Natural killer cell (primary cell): Measurements from ENCODE around the gene RERE. TPM values are rescaled to one million over a fixed set of nuclear protein-coding genes. Genes with fewer than 3 reads are reported as not detected.

Experiments used
- ATAC-seq, 3 donors: fragments of 150-1000 bp in 2 of 3; fragments of 200-7000 bp in 1 of 3; cut with Tn5 transposase; 1 replicate in 1 of 3; 2 replicates in 2 of 3; pipeline ENCODE4 v1.10.0; 2021; ENCODE audit warnings: mild to moderate bottlenecking in 2 of 3, moderate library complexity in 2 of 3
- DNase-seq, 2 donors: peaks; one replicate each; pipeline versions ENCODE4 v3.0.0 to v3.0.0-alpha.2; 2013 to 2021; ENCODE audit warnings: mixed read lengths in 1 of 2
- H3K27ac ChIP-seq: one replicate; pipeline ENCODE4 v1.5.1; 2013; ENCODE audit warnings: mild to moderate bottlenecking, low read length
- H3K27me3 ChIP-seq: one replicate; pipeline ENCODE4 v1.6.1; 2013; ENCODE audit warnings: low read length; ENCODE audit not compliant: control insufficient read depth, insufficient read depth
- H3K36me3 ChIP-seq: one replicate; pipeline ENCODE4 v1.6.1; 2013; ENCODE audit warnings: low read length; ENCODE audit not compliant: control insufficient read depth, insufficient read depth
- H3K4me1 ChIP-seq: one replicate; pipeline ENCODE4 v1.6.1; 2013; ENCODE audit warnings: low read length; ENCODE audit not compliant: control insufficient read depth, insufficient read depth
- H3K4me3 ChIP-seq: one replicate; pipeline ENCODE4 v1.5.1; 2013; ENCODE audit warnings: low read length
- H3K9me3 ChIP-seq: one replicate; pipeline ENCODE4 v1.6.1; 2013; ENCODE audit warnings: low read length; ENCODE audit not compliant: control insufficient read depth, insufficient read depth
- H3K27ac Mint-ChIP-seq, 2 donors: one replicate each; pipeline ENCODE4 v1.8.0; 2022; ENCODE audit warnings: mild to moderate bottlenecking in 2 of 2, mixed read lengths in 2 of 2, moderate library complexity in 1 of 2
- H3K27me3 Mint-ChIP-seq, 2 donors: one replicate each; pipeline ENCODE4 v1.8.0; 2022; ENCODE audit warnings: low read depth in 2 of 2, mixed read lengths in 2 of 2
- H3K36me3 Mint-ChIP-seq: one replicate; pipeline ENCODE4 v1.8.0; 2022; ENCODE audit warnings: mixed read lengths
- H3K4me1 Mint-ChIP-seq, 2 donors: one replicate each; pipeline ENCODE4 v1.8.0; 2022; ENCODE audit warnings: mixed read lengths in 2 of 2
- H3K4me3 Mint-ChIP-seq: one replicate; pipeline ENCODE4 v1.8.0; 2022; ENCODE audit warnings: mild to moderate bottlenecking, moderate library complexity, mixed read lengths
- H3K9me3 Mint-ChIP-seq, 2 donors: one replicate each; pipeline ENCODE4 v1.8.0; 2022; ENCODE audit warnings: mixed read lengths in 2 of 2
- WGBS: methylation state at CpG from one replicate; pipeline ENCODE4 v1.1.7; 2013; ENCODE audit warnings: missing lambda C conversion rate; ENCODE audit not compliant: insufficient coverage; 5-methylcytosine and 5-hydroxymethylcytosine counted together
- intact Hi-C: fragments of 100-400 bp; cut with micrococcal nuclease; formaldehyde crosslinking; loops from one replicate; pipeline ENCODE4 v1.14.2; 2022
- total RNA-seq, 4 donors: library from RNA; stranded (reverse); fragments of 120-200 nt in 1 of 4; gene quantifications; one replicate each; pipeline versions ENCODE4 v1.2.3 to v1.2.4, GENCODE V29; 2013 to 2022
- TF ChIP-seq, protein P1 (sequence below): fragments of 200-600 bp; IDR thresholded peaks from one replicate; pipeline ENCODE4 v1.8.0; 2022; ENCODE audit warnings: antibody characterized with exemption

The RERE gene
- total RNA-seq, result 10 to 100 TPM; 67.7 to 76.0 (median 73.0) TPM
- total RNA-seq (2013), result 71.8 TPM

DNA sequence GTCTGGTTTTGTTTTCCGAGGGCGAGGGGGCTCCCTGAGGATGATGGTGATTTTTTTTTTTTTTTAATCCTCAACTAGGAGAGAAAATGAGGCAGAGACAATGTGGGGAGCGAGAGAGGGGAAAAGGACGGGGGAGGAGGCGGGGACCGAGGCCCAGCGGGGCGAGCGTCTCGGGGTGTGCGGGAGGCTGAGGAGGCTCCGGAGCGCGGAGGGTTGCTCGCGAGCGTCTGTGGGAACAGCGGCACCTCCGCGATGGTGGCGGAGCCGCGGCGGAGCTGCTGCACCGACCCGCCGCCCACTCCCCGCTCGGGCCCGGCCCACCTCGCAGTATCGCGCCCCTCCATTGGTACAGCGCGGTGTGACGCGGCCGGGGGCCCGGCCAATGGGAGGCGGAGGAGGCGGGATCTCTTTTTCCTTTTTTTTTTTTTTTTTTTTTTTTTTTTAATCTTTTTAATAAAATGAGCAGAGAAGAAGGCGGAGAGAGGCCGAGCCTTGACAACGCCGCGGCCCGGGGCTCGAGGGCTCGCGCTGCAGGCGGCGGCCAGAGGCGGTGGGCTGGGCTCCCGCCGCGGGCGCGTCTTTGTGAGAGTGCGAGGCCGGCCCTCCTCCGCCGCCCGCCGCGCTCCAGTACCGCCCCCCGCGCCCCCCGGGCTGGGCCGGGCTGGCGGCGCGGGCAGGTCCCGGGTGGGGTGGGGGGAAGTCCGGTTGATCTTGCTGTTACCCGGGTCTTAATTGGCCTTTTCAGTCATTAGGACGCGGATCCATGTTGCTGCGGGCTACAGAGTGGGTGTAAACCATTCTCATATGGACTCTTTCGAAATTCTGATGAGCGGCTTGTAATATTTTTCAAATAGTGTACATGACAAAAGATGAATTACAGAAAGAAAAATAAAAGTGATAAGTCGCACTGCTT lies at the start of gene RERE:
Gene RERE (minus strand): TSS at position 229 of the 913 bp plus-strand sequence.
- no peaks in the 10 kb centered on the region for H3K9me3 Mint-ChIP-seq
- peaks cover 33 to 37% of the 10 kb centered on the region in 2 donors for H3K4me1 Mint-ChIP-seq
- peak within 1 kb of the TSS; percentile 92 to 95 for H3K27ac Mint-ChIP-seq
- ATAC-seq (peak; percentile 92 to 99 (median 94)), DNase-seq (peak; percentile 97 to 98)
- Histone ChIP-seq H3K36me3 (no peaks in the 10 kb centered on the region), H3K27me3 (no peaks in the 10 kb centered on the region), H3K27ac (peak within 1 kb of the TSS; percentile 98), H3K9me3 (no peaks in the 10 kb centered on the region), H3K4me3 (peak within 1 kb of the TSS; percentile 99), H3K4me1 (peaks cover 2% of the 10 kb centered on the region)
- WGBS, result under 1% methylated on average over 70 of the region's 82 CpGs
- no peaks in the 10 kb centered on the region for H3K36me3 Mint-ChIP-seq
- TF ChIP-seq, protein P1, sequence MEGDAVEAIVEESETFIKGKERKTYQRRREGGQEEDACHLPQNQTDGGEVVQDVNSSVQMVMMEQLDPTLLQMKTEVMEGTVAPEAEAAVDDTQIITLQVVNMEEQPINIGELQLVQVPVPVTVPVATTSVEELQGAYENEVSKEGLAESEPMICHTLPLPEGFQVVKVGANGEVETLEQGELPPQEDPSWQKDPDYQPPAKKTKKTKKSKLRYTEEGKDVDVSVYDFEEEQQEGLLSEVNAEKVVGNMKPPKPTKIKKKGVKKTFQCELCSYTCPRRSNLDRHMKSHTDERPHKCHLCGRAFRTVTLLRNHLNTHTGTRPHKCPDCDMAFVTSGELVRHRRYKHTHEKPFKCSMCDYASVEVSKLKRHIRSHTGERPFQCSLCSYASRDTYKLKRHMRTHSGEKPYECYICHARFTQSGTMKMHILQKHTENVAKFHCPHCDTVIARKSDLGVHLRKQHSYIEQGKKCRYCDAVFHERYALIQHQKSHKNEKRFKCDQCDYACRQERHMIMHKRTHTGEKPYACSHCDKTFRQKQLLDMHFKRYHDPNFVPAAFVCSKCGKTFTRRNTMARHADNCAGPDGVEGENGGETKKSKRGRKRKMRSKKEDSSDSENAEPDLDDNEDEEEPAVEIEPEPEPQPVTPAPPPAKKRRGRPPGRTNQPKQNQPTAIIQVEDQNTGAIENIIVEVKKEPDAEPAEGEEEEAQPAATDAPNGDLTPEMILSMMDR, result no peak
- H3K4me3 Mint-ChIP-seq, result peak within 1 kb of the TSS; percentile 94
- intact Hi-C loops, result loop anchor here (5.0 kb wide), 2 partner anchors 60 to 115 kb away; partner anchors contain the start of gene ENO1
- H3K27me3 Mint-ChIP-seq, result no peaks in the 10 kb centered on the region

DNA sequence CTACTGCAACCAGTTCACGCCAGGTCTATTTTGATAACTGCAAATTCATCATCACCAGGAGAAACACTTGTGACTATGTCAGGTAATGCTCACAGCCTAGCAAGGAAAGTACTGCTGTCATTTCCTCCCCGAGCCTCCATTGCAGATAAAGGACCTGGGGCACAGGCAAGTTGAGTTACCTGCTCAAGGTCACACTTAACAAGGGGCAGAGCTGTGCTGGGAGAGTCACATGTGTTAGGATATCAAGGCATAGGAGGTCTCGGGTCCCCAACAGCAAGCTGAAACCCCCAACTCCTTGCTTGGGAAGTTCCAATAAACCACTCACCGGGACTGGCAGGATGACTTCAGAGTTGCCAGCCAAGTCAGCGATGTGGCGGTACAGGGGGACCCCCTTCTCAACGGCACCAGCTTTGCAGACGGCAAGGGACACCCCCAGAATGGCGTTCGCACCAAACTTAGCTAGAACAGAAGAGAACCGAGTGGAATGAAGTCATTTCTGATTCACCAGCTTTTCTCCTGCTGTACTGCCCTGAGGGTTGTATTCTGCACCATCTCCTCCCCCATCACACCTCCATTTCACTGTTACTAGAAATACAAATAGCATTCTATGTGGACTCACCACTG lies 49.5 kb upstream of the RERE start:
- WGBS, result 83% methylated on average over 11 of the region's 11 CpGs
- H3K27ac Mint-ChIP-seq, result no peak overlapping the region
- H3K36me3 Mint-ChIP-seq, result no peaks in the 10 kb centered on the region
- H3K4me1 ChIP-seq, result peaks cover 12% of the 10 kb centered on the region
- H3K27me3 ChIP-seq, result no peaks in the 10 kb centered on the region
- no peak overlapping the region for H3K4me3 ChIP-seq
- ATAC-seq (no peak), DNase-seq (no peak)
- intact Hi-C loops, result no loop called here
- H3K9me3 Mint-ChIP-seq, result no peaks in the 10 kb centered on the region
- H3K27ac ChIP-seq, result no peak overlapping the region
- H3K36me3 ChIP-seq, result peaks cover 95% of the 10 kb centered on the region
- no peak overlapping the region for H3K4me3 Mint-ChIP-seq
- H3K27me3 Mint-ChIP-seq, result no peaks in the 10 kb centered on the region
- peaks cover 0 to 12% of the 10 kb centered on the region in 2 donors for H3K4me1 Mint-ChIP-seq
- no peaks in the 10 kb centered on the region for H3K9me3 ChIP-seq
- TF ChIP-seq, protein P1, result no peak

DNA sequence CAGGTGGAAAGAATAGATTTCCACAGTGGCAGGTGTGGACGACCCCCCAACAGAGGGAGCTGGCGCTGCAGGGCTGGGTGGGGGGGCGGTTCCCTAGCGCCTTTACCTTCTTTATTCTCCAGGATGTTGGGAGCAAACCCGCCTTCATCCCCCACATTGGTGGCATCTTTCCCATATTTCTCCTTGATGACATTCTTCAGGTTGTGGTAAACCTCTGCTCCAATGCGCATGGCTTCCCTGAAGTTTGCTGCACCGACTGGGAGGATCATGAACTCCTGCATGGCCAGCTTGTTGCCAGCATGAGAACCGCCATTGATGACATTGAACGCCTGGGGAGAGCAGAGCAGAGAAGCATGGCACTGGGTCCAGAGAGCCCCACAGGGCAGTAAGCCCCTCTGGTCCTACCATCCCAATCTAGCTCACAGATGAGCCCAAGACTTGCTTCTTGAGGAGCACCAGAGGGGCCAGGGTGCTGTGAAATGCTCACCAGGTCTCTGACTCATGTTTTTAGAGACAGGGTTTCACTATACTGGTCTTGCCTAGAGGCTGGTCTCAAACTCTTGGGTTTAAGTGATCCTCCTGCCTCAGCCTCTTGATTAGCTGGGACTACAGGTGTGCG lies 48.8 kb upstream of the RERE start:
- H3K27ac Mint-ChIP-seq, result no peak overlapping the region
- H3K27ac ChIP-seq, result no peak overlapping the region
- TF ChIP-seq, protein P1, result no peak
- no peaks in the 10 kb centered on the region for H3K27me3 Mint-ChIP-seq
- peaks cover 6% of the 10 kb centered on the region for H3K4me1 ChIP-seq
- intact Hi-C loops, result no loop called here
- no peak for ATAC-seq
- no peak for DNase-seq
- H3K4me3 ChIP-seq, result no peak overlapping the region
- H3K36me3 Mint-ChIP-seq, result no peaks in the 10 kb centered on the region
- H3K9me3 Mint-ChIP-seq, result no peaks in the 10 kb centered on the region
- no peaks in the 10 kb centered on the region for H3K9me3 ChIP-seq
- peaks cover 0 to 12% of the 10 kb centered on the region in 2 donors for H3K4me1 Mint-ChIP-seq
- H3K27me3 ChIP-seq, result no peaks in the 10 kb centered on the region
- no peak overlapping the region for H3K4me3 Mint-ChIP-seq
- peaks cover 93% of the 10 kb centered on the region for H3K36me3 ChIP-seq
- 90% methylated on average over 10 of the region's 10 CpGs for WGBS
